Left renal cortex interstitium (tissue), 4 donors: ENCODE data around the gene SYDE2. TPM values are rescaled to one million over a fixed set of nuclear protein-coding genes. Genes with fewer than 3 reads are reported as not detected.
"Not testable (repeated sequence)": the region's sequence is repeated elsewhere in the genome, so short reads cannot be mapped to it uniquely, and the experiment has no call there.

Experiments used
- DNase-seq, 4 donors: peaks; one replicate each; pipeline ENCODE4 v3.0.0-alpha.2; 2013; ENCODE audit warnings: low read depth in 4 of 4, low spot score in 2 of 4, missing footprints in 1 of 4
- polyA plus RNA-seq, 4 donors: library from polyadenylated mRNA; unstranded; fragments of 120-200 nt; gene quantifications; one replicate each; pipeline ENCODE4 v1.2.1, GENCODE V29; 2013; ENCODE audit not compliant: insufficient read length in 4 of 4

The SYDE2 gene
- polyA plus RNA-seq, 4 donors = 9.0 to 11.6 (median 9.9) TPM

DNA sequence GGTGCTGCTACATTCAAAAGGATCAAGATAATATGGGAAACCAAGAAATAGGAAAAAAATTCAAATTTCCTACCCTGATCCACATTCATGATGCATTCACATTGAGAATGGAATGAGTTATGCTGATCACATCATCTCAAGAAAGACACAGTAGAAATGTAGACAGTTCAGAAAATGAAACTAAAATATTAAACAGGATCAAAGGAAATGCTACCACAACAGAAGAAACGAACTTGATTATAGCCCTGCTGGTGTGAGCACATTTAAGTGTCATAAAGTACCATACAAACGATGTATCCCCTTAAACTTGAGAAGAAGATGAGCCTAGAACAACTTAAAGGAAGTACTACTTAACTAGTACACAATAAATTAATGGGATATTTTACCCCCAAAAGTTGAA, 21.3 kb downstream of the SYDE2 start:
- DNase-seq = no peak

- no peak for DNase-seq
These were observed 22.4 kb downstream of the SYDE2 start for GRCh38 chr1:85178396-85178795.

DNA sequence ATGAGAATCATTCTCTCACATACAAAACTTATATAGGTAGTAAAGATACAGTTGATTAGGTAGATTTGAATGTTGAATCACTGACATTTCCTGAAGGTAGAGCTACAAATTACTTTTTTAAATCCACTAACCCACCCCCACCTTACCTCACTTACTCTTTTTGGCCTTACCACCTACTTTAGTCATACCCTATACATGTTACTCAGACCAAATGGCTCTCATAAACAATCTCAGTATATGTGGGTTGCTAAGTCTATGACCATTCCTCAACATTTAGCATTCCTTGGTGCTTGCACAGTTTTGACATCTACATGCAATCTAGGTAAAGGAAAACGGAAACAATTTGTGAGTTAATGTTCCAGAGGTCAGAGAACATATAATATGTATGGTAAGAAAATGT, 26.3 kb downstream of the SYDE2 start:
- DNase-seq = no peak

DNA sequence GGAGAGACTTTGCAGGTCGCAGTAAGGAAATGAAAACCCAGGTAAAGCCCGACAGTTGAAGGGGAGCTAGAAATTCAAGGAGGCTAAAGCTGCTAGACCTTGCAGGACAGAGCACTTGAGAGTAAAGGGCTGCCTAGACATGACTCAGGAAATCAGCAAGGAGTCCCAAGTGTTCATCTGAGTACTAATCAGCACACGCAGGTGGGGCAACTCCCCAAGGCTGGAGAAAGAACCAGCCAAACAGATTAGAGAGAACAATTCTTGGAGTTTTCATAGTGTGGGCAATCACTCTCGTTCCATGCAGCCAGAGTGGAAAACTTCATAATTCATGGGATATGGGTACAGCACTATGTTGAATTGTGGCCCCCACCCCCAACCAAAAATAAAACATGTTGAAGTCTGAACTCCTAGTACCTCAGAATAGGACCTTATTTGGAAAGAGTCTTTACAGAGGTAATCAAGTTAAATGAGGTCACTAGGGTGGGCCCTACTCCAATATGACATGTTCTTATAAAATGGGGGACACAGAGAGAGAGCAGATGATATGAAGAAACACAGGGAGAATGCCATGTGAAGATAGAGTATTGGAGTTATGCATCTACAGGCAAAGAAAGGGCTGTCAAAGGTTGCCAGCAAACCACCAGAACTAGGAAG, 28.0 kb downstream of the SYDE2 start:
- DNase-seq = no peak

GRCh38 chr1:85171721-85172120, 29.1 kb downstream of the SYDE2 start:
- DNase-seq = no peak

DNA sequence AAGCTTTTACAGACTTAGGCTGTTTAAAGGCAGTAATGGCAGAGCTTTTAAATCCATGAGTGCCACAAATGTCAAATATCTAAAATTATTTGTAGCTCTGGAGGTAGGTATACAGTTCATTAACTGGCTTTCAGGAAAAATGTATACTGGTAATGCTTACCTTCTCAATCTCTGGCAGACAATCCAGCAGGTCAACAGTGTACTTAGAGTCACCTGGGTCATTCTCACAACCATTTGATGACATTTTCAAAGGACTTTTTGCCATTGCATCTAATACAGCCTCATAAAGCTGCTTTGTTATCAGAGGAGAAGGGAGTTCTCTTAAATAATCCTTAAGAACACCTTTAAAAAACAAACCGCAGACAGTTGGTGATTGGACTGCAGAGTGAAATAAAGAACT, 31.9 kb downstream of the SYDE2 start:
- DNase-seq = no peak

GRCh38 chr1:85166351-85166750, 34.5 kb downstream of the SYDE2 start:
- no peak for DNase-seq

GRCh38 chr1:85158910-85159309, 41.9 kb downstream of the SYDE2 start:
- no peak for DNase-seq

DNA sequence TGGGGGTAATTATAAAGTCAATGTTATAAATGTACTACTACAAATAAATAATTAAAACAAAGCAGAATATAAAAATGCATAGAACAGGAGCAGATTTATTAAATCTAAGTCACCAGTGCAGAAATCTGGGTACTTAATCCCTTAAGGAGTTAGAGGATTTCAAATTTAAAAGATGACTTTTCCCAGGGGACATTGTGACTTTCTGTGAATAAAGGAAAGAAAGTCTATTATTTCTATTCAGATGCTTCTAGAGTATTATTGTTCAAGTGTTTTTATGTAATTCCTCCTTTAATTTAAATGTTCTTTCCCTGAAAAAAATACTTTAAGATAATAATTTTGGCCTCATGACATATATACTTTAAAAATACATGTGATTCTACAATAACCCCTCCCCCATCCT, 43.4 kb downstream of the SYDE2 start:
- DNase-seq = no peak

- no peak for DNase-seq
These were observed 47.5 kb downstream of the SYDE2 start for GRCh38 chr1:85153149-85153891.

GRCh38 chr1:85151446-85151845, 49.4 kb downstream of the SYDE2 start:
- no peak for DNase-seq

GRCh38 chr1:85149805-85150204, 51.0 kb downstream of the SYDE2 start:
- DNase-seq = no peak

DNA sequence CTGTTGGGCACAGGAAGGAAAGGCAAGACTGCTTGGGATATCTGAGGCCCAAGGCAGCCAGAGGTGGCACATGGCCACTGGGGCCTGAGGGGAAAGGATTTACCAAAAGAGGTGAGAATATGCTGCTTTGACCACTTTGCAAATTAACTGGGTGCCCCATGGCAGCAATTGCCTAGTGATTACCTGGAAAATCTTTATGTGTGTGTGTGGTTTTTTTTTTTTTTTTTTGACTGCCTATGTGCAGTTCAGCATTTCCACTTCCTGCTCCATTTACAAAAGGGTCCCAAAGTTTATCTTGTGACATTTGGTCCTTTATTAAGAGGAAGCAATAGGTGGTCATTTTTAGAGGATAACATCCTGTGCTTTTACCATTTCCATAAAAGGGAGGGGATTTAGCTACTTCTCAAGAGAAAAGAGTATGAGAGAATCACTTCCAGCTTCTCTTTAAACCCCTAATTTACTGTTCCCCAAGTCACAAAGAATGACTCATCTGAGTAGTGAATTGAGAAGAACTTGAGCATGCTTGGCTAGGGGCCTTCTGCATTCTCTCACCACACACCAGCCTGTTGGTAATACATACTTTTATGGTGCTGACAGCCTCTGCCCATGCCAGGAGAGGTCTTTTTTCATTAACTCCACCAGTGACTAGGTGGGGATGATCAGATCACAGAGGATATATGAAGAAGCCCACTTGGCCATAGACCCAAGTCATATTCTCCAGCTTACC, 52.1 kb downstream of the SYDE2 start:
- no peak for DNase-seq

DNA sequence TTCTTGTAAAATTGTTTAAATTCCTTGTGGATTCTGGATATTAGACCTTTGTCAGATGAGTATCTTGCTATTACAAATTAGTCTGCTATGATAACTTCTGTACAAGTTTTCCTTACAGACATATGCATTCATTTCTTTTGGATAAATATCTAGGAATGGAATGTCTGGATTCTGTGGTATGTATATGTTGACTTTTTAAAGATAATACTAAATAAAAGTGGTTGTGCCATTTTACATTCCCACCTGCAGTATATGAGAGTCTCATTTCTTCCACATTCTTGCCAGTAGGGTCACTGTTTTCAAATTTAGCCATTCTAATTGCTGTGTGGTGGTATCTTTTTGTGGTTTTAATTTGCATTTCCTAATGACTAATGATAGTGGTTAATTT, 53.9 kb downstream of the SYDE2 start:
- no peak for DNase-seq

DNA sequence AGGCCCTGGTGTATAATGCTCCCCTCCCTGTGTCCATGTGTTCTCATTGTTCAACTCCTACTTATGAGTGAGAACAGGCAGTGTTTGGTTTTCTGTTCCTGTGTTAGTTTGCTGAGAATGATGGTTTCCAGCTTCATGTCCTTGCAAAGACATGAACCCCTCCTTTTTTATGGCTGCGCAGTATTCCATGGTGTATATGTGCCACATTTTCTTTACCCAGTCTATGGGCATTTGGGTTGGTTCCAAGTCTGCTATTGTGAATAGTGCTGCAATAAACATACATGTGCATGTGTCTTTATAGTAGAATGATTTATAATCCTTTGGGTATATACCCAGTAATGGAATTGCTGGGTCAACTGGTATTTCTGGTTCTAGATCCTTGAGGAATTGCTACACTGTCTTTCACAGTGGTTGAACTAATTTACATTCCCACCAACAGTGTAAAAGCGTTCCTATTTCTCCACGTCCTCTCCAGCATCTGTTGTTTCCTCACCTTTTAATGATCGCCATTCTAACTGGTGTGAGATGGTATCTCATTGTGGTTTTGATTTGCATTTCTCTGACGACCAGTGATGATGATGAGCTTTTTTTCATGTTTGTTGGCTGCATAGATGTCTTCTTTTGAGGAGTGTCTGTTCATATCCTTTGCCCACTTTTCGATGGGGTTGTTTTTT, 54.4 kb downstream of the SYDE2 start:
- not testable (repeated sequence) for DNase-seq

- DNase-seq = no peak
These were observed 56.5 kb downstream of the SYDE2 start for GRCh38 chr1:85144351-85144750.

DNA sequence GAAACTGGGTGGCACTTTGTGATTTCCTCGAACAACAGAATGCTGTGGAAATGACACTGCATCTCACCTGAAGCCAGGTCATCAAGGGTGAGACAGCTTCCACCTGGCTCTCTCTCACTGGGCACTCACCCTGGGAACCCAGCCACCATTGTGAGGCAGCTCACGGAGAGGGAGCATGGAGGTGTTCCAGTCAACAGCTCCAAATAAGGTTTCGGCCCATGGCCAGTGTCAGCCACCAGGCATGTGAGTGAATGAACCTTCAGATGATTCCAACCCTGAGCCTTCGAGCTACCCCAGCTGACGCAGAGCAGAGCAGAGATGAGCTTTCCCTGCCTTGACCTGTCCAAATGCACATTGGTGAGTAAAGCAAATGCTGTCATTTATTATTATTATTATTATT, 58.1 kb downstream of the SYDE2 start:
- no peak for DNase-seq

- not testable (repeated sequence) for DNase-seq
These were observed 62.4 kb downstream of the SYDE2 start for GRCh38 chr1:85138439-85138838.

DNA sequence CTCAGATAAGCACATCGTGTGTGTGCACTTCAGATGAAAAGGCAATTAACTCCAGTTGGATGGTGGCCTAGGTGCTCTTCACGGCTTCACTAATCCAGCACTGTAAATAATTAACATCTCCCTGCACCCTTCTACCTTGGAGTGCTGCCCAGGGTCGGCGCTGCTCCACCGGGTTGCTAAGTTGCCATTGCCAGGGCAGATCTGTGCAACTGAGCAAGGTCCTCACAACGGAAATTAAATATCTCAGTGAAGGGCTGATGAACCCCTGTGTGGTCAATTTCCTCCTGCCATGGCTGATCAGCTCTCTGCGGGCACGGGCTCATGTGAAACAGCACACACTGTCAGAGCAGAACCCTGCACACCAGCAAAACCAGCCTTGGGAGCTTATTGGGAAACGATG, 63.2 kb downstream of the SYDE2 start:
- DNase-seq = peak; percentile 27 to 70 (median 44)

DNA sequence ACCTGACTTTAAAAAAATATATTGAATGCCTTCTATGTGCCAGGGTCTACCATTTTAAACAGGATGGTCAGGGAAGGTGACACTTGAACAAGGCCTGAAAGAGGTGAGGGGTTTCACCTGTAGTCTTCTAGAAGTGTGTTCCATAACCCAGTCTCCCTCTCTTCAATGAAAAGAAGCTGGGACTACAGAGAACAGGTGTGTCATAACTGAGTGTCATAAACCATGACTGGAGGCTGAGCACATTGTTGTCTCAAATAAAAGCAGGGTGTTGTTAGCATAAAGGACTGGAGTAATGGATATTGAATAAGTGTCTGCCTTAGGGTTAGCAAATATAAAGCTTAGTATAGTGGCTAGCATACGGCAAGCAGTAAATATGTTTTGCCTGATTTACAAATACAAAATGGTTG, 65.4 kb downstream of the SYDE2 start:
- DNase-seq = no peak
